ENCODE results near the gene ADGRL3.

DNA sequence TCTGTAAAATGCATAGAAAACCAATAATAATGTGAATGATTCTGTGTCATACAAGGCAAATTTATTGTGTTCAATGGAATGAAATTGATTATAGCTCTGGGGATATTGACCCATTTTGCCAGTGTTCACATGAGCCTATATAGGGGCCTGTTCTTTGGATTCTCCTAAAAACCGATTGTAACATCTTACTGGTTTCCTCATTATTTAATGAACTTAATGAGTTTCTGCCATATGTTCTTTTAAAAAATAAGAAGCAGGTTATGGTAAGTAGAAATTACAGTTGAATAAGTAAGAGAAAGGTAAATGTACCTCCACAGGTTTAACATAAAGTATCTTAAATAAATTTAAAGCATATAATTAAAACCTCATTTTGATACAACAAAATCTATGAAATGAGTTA, 24.6 kb upstream of the ADGRL3 start:
- TF ChIP-seq, protein P1, sequence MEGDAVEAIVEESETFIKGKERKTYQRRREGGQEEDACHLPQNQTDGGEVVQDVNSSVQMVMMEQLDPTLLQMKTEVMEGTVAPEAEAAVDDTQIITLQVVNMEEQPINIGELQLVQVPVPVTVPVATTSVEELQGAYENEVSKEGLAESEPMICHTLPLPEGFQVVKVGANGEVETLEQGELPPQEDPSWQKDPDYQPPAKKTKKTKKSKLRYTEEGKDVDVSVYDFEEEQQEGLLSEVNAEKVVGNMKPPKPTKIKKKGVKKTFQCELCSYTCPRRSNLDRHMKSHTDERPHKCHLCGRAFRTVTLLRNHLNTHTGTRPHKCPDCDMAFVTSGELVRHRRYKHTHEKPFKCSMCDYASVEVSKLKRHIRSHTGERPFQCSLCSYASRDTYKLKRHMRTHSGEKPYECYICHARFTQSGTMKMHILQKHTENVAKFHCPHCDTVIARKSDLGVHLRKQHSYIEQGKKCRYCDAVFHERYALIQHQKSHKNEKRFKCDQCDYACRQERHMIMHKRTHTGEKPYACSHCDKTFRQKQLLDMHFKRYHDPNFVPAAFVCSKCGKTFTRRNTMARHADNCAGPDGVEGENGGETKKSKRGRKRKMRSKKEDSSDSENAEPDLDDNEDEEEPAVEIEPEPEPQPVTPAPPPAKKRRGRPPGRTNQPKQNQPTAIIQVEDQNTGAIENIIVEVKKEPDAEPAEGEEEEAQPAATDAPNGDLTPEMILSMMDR (IDR thresholded peaks at IDR 0.05): no peak
- TF ChIP-seq POLR2AphosphoS5 (IDR thresholded peaks at IDR 0.05) (no peak), POLR2A (IDR thresholded peaks at IDR 0.05) (no peak), EP300 (IDR thresholded peaks at IDR 0.05) (no peak)

Measured in suprapubic skin (tissue), 4 donors.